HG03196 (cell line): Measurements from ENCODE around the gene TOX3.

Experiments used
- ATAC-seq: cut with Tn5 transposase; IDR thresholded peaks from one replicate; pipeline ENCODE4 v1.9.1; 2021; ENCODE audit not compliant: unreplicated experiment

The TOX3 gene

GRCh38 chr16:52563767-52564611, 17.0 kb upstream of the TOX3 start:
- no peak for ATAC-seq

DNA sequence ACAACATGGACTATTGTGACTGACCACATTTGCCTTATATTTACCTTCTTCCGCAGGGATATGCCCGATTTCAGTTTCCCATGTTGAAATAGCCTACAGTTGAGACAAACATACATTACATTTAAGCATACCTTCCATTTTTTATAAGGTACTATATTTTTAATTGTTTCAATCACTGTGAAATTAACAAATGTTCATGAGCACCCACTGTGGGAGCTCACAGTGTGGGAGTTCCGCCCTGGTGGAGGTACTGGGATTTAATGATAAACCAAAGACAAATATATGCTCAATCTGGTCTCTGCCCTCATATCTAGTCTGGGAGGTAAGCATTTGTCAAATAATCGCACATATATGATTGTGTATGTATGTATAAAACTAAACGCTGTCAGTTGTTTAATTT, 15.8 kb upstream of the TOX3 start:
- no peak for ATAC-seq

DNA sequence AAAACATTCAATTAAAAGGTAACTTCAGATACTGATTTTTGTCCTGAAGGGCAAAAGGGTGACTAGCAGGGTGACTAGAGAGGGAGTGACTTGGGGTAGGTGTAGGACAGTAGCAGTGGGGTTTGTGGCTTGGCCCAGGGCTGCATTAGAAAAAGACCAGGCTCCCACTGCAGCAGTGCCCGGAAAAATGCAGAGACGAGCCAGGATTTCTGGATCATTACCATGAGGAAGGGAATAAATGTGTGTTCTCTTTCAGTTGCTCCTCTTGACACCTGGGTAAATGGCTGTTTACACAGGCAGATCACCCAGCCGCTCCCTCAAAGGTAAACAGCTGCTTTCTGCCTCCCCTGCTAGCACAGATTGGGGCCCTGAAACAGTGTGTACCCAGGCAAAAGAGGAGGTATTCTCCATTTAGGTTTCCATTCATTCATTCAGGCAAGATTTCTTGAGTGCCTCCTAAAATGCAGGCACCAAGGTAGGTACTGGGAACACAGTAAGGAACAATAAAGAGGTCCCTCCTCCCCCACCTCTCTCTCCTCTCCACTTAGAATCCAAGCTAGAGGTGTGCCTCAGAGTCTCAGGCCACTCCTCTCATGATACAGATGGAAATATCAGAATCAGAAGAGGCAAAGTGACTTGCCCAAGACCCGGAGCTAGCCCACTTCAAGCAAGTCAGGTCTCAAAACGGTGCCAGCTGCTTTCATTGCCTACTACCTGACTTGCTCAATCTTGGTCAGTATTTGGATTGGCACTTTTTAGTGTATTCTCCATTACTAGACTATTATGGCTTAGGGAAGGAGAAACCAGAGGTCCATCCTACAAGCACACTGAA, 15.2 kb upstream of the TOX3 start:
- no peak for ATAC-seq

GRCh38 chr16:52558448-52558847, 11.5 kb upstream of the TOX3 start:
- no peak for ATAC-seq

DNA sequence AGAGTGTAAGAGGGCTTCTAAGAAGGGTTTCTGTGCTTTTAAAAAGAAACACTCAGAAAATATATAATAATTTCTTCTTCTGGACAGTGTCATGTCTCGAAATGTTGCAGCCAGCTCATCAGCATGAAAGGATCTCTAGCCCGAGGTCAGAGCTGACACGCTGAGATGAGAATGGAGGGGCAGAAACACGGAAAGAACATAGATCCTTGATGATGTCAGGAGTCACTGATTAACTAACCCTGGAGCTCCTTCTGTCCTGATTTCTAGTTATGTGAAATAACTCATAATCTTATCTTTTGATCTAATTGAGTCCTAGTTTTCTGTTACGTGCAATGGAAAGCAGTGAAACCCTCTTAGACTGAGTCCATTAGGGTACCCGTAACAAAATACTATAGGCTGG, 10.3 kb upstream of the TOX3 start:
- no peak for ATAC-seq

DNA sequence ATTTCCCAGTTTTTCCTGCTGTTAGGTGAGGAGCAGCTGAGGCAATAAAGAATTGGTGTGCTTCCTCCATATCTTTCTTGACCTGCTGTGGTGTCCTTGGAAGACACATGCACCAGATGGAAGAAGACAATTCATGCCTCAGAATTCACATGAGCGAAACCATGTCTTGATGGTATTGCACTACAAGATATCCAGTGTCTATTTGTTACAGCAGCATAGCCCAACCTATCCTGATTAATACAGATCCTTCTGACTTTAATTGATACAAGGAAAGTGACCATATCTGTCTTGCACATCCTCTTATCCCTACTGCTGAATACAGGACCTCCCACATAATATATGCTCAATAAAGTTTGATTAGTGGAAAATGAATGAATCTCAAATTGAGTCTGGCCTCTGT, 9.1 kb upstream of the TOX3 start:
- no peak for ATAC-seq

DNA sequence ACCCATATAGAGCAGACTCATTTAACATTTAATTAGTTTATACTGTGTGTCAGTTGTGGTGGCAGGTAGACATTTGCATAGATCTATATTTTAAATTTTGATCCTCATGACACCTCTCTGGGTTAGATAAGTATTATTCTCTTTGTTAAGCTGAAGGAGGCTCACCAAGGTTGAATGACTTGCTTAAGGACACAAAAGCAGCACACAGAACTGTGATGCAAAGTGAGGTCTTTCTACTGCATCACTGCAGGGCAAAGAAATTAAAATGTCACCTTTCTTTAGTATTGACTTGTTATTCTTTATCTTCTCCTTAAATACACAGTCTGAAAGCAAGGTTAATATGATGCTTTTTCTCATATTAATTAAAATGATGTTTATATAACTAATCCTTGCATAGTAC, 8.6 kb upstream of the TOX3 start:
- ATAC-seq = no peak

DNA sequence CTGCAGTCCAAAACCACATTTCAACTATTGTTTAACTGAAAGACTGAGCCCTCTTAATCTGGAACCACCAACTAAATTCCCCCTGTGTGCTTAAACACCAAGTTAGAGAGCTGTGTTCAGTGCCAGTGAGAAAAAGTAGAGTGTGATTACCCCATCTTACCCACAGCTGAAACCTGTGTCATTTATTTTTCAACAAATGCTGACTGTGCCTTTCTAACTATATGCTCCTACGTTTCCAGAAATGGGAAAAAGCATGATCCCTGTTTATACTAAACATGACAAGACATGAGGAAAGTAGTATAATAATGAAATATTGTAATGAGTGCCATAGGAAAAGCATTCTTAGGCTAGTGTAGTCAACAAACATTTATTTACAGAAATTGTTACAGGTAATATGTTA, 7.4 kb upstream of the TOX3 start:
- ATAC-seq = no peak

- ATAC-seq = no peak
These were observed 6.4 kb upstream of the TOX3 start for GRCh38 chr16:52553322-52553721.

DNA sequence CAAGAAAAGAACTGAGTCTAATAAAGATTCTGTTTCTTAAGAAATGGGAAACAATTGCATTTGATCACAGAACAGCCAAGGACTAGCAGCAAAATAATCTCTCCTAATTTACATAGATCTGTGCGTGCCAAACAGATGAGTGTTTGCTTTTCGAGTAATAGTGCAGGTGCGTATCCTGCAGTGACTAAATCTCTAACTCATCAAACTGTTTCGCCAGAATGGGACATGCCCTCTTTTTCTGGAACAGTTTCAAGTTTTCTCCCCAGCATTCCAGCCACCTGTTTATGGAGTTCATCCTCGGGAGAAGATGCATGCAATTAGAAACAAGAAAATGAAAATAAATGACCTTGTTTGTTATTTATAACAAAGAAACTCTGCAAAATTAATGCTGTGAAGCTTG, 5.7 kb upstream of the TOX3 start:
- no peak for ATAC-seq

DNA sequence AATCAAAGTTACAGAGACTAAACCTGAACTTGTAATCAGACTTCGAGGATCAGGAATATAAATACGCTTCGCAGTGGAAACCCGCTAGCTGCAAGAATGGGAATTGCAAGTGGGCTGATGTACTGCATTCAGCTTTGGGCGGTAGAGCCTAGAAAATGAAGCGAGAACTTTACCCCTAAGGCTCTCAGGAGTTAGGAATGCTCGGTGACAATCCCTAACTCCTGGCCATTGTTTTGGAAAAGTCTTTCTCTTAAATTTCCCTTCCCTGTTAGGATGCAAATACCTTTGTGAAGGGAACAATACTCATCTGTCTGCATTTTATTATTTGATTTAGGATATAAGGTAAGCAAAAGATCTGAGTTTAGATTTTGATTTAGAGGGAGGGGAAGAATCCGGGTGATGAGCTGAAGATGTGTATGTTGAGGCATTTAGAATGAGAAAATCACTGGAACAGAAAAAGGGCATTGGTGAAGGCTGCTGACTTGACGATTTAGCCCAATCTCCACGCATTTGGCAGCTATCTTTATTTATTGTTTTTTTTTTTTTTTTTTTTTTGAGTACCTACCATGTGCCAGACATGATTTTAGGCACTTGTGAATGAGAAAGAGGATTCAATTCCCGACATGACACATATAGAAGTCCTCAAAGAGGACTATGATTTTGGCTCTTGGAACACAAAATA, 2.2 kb upstream of the TOX3 start:
- ATAC-seq = no peak

GRCh38 chr16:52548261-52549010, 1.5 kb upstream of the TOX3 start:
- ATAC-seq = no peak

- ATAC-seq = no peak
These were observed 882 bp upstream of the TOX3 start for GRCh38 chr16:52547834-52548215.

- ATAC-seq = no peak
These were observed 496 bp downstream of the TOX3 start for GRCh38 chr16:52546291-52547003.

DNA sequence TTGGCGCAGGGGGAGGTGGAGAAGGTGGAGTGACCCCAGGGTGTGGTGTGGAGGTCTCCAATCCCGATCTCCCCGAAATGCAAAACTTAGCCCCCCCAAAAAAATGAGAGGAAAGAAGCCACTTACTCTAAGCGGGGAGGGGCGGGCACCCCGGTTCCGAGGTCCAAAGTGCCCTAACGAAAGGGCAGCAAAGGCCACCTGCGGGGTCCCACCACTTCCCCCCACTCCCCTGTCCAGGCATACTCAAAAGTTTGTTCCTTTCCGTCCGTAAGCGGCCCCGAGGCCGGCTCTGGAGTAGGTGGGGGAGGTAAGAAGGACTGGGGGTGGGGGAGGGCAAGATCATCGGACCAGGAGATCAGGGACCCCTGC, 1.1 kb downstream of the TOX3 start:
- ATAC-seq = no peak

- ATAC-seq = no peak
These were observed 1.6 kb downstream of the TOX3 start for GRCh38 chr16:52545222-52545897.

- no peak for ATAC-seq
These were observed 2.2 kb downstream of the TOX3 start for GRCh38 chr16:52544703-52545102.

DNA sequence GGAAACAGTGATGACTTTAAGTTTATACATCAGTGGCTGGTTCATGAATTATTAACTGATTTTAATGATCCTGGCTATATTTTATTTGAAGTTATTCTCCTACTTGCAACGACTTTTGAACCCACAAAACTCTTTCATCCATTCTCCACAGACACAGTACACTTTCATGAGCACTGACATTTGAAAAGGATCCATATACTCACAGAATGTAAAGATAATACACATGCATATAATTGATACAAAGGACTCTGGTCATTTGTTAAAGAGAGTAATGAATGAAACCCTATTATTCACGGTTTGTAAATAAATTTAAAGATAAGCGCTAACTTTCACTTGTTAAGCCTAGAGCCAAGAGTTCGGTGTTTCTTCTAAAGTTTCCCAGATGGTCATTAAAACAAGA, 3.3 kb downstream of the TOX3 start:
- no peak for ATAC-seq

GRCh38 chr16:52540910-52541309, 6.0 kb downstream of the TOX3 start:
- no peak for ATAC-seq

- ATAC-seq = no peak
These were observed 7.8 kb downstream of the TOX3 start for GRCh38 chr16:52539191-52539590.
